GM12878 (cell line): ENCODE results near the gene GPR152.

Experiments
- CHD2 ChIP-seq: IDR thresholded peaks from 2 replicates; pipeline ENCODE4 v1.6.1; 2011; ENCODE audit warnings: low read depth, low read length, improper control_type of control experiment, borderline replicate concordance
- EGR1 ChIP-seq, 2 experiments: IDR thresholded peaks; 1 replicate in 1 of 2; 2 replicates in 1 of 2; pipeline ENCODE4 v1.6.1; 2011 to 2012; ENCODE audit warnings: low read depth in 2 of 2, low read length in 2 of 2, borderline replicate concordance in 1 of 2, mild to moderate bottlenecking in 1 of 2, moderate library complexity in 1 of 2
- EZH2 ChIP-seq: IDR thresholded peaks from 2 replicates; pipeline ENCODE4 v1.6.1; 2012; ENCODE audit warnings: low read depth, mild to moderate bottlenecking, control low read depth, inconsistent platforms, low read length, borderline replicate concordance; ENCODE audit not compliant: control insufficient read depth
- HDAC2 ChIP-seq: fragments of 200-600 bp; sonication (generic); IDR thresholded peaks from 2 replicates; pipeline ENCODE4 v1.6.1; 2017
- MXI1 ChIP-seq: fragments of 150-350 bp; IDR thresholded peaks from 2 replicates; pipeline ENCODE4 v1.6.1; 2011; ENCODE audit warnings: low read depth, mild to moderate bottlenecking, inconsistent platforms, low read length, improper control_type of control experiment
- NR2C2 ChIP-seq: IDR thresholded peaks from 2 replicates; pipeline ENCODE4 v1.6.1; 2011; ENCODE audit warnings: borderline replicate concordance, low read depth; ENCODE audit not compliant: control insufficient read depth, insufficient read length
- RELA ChIP-seq: fragments of 450-650 bp; IDR thresholded peaks from 2 replicates; pipeline ENCODE4 v1.8.0; 2014; ENCODE audit warnings: borderline replicate concordance; ENCODE audit not compliant: partially characterized antibody
- SUZ12 ChIP-seq: fragments of 200-600 bp; sonication (generic); IDR thresholded peaks from one replicate; pipeline ENCODE4 v1.6.1; 2018; ENCODE audit warnings: antibody characterized with exemption, mild to moderate bottlenecking; ENCODE audit not compliant: unreplicated experiment
- TF ChIP-seq, protein P1 (sequence below): fragments of 450-650 bp; IDR thresholded peaks from 2 replicates; pipeline ENCODE4 v1.6.1; 2017; ENCODE audit warnings: mild to moderate bottlenecking, moderate library complexity
- TF ChIP-seq, protein P2 (sequence below): fragments of 450-650 bp; IDR thresholded peaks from 2 replicates; pipeline ENCODE4 v1.6.1; 2016; ENCODE audit warnings: mild to moderate bottlenecking
- TF ChIP-seq, protein P3 (sequence below), 3 experiments: IDR thresholded peaks in 2 of 3; conservative IDR thresholded peaks in 1 of 3; 2 replicates each; pipeline ENCODE4 v1.5.1; 2011; ENCODE audit warnings: low read depth in 3 of 3, low read length in 3 of 3, mild to moderate bottlenecking in 3 of 3, control low read depth in 2 of 3, moderate library complexity in 2 of 3, inconsistent platforms in 1 of 3, mixed read lengths in 1 of 3; ENCODE audit not compliant: control insufficient read depth in 2 of 3, insufficient read depth in 1 of 3; ENCODE audit errors: extremely low read depth in 1 of 3
- TF ChIP-seq, protein P4 (sequence below): fragments of 450-650 bp; IDR thresholded peaks from 2 replicates; pipeline ENCODE4 v1.6.1; 2018; ENCODE audit warnings: borderline replicate concordance, mild to moderate bottlenecking; ENCODE audit not compliant: partially characterized antibody

DNA sequence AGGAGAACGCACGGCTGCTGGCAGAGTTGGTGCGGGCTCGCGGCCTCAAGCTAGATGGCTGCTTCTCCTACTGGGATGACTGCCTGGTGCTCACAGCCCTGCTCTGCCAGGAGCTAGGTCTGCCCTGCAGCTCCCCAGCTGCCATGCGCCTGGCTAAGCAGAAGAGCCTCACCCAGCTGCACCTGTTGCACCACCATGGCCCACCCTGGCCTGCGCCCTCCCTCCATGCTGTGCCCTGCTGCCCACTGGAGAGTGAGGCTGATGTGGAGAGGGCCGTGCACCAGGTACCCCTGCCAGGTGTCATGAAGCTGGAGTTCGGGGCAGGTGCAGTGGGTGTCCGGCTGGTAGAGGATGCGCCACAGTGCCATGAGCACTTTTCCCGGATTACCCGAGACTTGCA lies 29.1 kb downstream of the GPR152 start:
- TF ChIP-seq NR2C2 (no peak), RELA (no peak), HDAC2 (no peak), MXI1 (no peak), SUZ12 (no peak), CHD2 (no peak), EZH2 (no peak), EGR1 (IDR thresholded peaks at IDR 0.05; ENCODE audit: borderline replicate concordance in 1 of 2, low read depth in 2 of 2, low read length in 2 of 2) (no peak)
- TF ChIP-seq, protein P1, sequence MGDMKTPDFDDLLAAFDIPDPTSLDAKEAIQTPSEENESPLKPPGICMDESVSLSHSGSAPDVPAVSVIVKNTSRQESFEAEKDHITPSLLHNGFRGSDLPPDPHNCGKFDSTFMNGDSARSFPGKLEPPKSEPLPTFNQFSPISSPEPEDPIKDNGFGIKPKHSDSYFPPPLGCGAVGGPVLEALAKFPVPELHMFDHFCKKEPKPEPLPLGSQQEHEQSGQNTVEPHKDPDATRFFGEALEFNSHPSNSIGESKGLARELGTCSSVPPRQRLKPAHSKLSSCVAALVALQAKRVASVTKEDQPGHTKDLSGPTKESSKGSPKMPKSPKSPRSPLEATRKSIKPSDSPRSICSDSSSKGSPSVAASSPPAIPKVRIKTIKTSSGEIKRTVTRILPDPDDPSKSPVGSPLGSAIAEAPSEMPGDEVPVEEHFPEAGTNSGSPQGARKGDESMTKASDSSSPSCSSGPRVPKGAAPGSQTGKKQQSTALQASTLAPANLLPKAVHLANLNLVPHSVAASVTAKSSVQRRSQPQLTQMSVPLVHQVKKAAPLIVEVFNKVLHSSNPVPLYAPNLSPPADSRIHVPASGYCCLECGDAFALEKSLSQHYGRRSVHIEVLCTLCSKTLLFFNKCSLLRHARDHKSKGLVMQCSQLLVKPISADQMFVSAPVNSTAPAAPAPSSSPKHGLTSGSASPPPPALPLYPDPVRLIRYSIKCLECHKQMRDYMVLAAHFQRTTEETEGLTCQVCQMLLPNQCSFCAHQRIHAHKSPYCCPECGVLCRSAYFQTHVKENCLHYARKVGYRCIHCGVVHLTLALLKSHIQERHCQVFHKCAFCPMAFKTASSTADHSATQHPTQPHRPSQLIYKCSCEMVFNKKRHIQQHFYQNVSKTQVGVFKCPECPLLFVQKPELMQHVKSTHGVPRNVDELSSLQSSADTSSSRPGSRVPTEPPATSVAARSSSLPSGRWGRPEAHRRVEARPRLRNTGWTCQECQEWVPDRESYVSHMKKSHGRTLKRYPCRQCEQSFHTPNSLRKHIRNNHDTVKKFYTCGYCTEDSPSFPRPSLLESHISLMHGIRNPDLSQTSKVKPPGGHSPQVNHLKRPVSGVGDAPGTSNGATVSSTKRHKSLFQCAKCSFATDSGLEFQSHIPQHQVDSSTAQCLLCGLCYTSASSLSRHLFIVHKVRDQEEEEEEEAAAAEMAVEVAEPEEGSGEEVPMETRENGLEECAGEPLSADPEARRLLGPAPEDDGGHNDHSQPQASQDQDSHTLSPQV, result no peak
- TF ChIP-seq, protein P2, sequence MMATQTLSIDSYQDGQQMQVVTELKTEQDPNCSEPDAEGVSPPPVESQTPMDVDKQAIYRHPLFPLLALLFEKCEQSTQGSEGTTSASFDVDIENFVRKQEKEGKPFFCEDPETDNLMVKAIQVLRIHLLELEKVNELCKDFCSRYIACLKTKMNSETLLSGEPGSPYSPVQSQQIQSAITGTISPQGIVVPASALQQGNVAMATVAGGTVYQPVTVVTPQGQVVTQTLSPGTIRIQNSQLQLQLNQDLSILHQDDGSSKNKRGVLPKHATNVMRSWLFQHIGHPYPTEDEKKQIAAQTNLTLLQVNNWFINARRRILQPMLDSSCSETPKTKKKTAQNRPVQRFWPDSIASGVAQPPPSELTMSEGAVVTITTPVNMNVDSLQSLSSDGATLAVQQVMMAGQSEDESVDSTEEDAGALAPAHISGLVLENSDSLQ, result no peak
- TF ChIP-seq, protein P3, sequence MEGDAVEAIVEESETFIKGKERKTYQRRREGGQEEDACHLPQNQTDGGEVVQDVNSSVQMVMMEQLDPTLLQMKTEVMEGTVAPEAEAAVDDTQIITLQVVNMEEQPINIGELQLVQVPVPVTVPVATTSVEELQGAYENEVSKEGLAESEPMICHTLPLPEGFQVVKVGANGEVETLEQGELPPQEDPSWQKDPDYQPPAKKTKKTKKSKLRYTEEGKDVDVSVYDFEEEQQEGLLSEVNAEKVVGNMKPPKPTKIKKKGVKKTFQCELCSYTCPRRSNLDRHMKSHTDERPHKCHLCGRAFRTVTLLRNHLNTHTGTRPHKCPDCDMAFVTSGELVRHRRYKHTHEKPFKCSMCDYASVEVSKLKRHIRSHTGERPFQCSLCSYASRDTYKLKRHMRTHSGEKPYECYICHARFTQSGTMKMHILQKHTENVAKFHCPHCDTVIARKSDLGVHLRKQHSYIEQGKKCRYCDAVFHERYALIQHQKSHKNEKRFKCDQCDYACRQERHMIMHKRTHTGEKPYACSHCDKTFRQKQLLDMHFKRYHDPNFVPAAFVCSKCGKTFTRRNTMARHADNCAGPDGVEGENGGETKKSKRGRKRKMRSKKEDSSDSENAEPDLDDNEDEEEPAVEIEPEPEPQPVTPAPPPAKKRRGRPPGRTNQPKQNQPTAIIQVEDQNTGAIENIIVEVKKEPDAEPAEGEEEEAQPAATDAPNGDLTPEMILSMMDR (IDR thresholded peaks at IDR 0.05 in 2 of 3, conservative IDR thresholded peaks at IDR 0.05 in 1 of 3; ENCODE audit: control insufficient read depth in 2 of 3, extremely low read depth in 1 of 3, insufficient read depth in 1 of 3, low read depth in 3 of 3, low read length in 3 of 3), result no peak
- TF ChIP-seq, protein P4, sequence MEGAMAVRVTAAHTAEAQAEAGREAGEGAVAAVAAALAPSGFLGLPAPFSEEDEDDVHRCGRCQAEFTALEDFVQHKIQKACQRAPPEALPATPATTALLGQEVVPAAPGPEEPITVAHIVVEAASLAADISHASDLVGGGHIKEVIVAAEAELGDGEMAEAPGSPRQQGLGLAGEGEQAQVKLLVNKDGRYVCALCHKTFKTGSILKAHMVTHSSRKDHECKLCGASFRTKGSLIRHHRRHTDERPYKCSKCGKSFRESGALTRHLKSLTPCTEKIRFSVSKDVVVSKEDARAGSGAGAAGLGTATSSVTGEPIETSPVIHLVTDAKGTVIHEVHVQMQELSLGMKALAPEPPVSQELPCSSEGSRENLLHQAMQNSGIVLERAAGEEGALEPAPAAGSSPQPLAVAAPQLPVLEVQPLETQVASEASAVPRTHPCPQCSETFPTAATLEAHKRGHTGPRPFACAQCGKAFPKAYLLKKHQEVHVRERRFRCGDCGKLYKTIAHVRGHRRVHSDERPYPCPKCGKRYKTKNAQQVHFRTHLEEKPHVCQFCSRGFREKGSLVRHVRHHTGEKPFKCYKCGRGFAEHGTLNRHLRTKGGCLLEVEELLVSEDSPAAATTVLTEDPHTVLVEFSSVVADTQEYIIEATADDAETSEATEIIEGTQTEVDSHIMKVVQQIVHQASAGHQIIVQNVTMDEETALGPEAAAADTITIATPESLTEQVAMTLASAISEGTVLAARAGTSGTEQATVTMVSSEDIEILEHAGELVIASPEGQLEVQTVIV, result no peak
